ENCODE data around the gene UBE2O. TPM values are rescaled to one million over a fixed set of nuclear protein-coding genes. Genes with fewer than 3 reads are reported as not detected.

The UBE2O gene
- total and polyA plus RNA-seq, 10 donors: 7.2 to 55.9 (median 30.4) TPM

GRCh38 chr17:76390003-76390421 lies 62.9 kb downstream of the UBE2O start:
- no peak for DNase-seq
- TF ChIP-seq CTCF (IDR thresholded peaks at IDR 0.05 in 8 of 11, conservative IDR thresholded peaks at IDR 0.05 in 3 of 11) (no peak), POLR2A (IDR thresholded peaks at IDR 0.05) (no peak), POLR2AphosphoS5 (IDR thresholded peaks at IDR 0.05) (no peak)
- intact Hi-C loops (cut with DNase I; ENCODE audit: low total_unique reads): no loop called here
- peaks cover 0 to 8% (median 5%) of the 10 kb centered on the region in 7 donors for H3K27me3 ChIP-seq (replicated peaks in 1 of 7)
- peaks cover 13 to 34% (median 22%) of the 10 kb centered on the region in 6 donors for H3K4me1 ChIP-seq
- peaks cover 0 to 57% (median 31%) of the 10 kb centered on the region in 6 donors for H3K36me3 ChIP-seq
- 84 to 90% (median 87%) methylated on average over 10 to 11 of the region's 11 CpGs for WGBS, 5 donors
- no peak overlapping the region for H3K4me3 ChIP-seq
- no peaks in the 10 kb centered on the region for H3K9me3 ChIP-seq
- H3K27ac ChIP-seq: no peak overlapping the region

- Histone ChIP-seq H3K36me3 (peaks cover 0 to 49% (median 25%) of the 10 kb centered on the region in 6 donors), H3K4me1 (peaks cover 14 to 40% (median 27%) of the 10 kb centered on the region in 6 donors), H3K27ac (peak overlapping the region in 1 of 8 donors; percentile 17), H3K9me3 (no peaks in the 10 kb centered on the region), H3K27me3 (replicated peaks in 1 of 7) (peaks cover 0 to 14% (median 7%) of the 10 kb centered on the region in 7 donors), H3K4me3 (no peak overlapping the region)
- no peak for DNase-seq
- TF ChIP-seq POLR2AphosphoS5 (IDR thresholded peaks at IDR 0.05) (peak in 2 of 3 donors; percentile 29 to 36), POLR2A (IDR thresholded peaks at IDR 0.05) (no peak), CTCF (IDR thresholded peaks at IDR 0.05 in 8 of 11, conservative IDR thresholded peaks at IDR 0.05 in 3 of 11) (peak in 3 of 11 experiments; percentile 6 to 21 (median 13))
- 80 to 91% (median 85%) methylated on average over 16 of the region's 16 CpGs for WGBS, 5 donors
- intact Hi-C loops (cut with DNase I; ENCODE audit: low total_unique reads): no loop called here
Observed at GRCh38 chr17:76388966-76389888, 63.7 kb downstream of the UBE2O start.

GRCh38 chr17:76386966-76387765 lies 65.8 kb downstream of the UBE2O start:
- Histone ChIP-seq H3K27ac (no peak overlapping the region), H3K4me1 (peaks cover 21 to 61% (median 45%) of the 10 kb centered on the region in 6 donors), H3K9me3 (no peaks in the 10 kb centered on the region), H3K36me3 (peaks cover 0 to 28% (median 15%) of the 10 kb centered on the region in 6 donors), H3K4me3 (no peak overlapping the region), H3K27me3 (replicated peaks in 1 of 7) (peaks cover 0 to 34% (median 19%) of the 10 kb centered on the region in 7 donors)
- DNase-seq: no peak
- WGBS, 5 donors: 89 to 97% (median 93%) methylated on average over 13 to 31 of the region's 31 CpGs
- TF ChIP-seq POLR2AphosphoS5 (IDR thresholded peaks at IDR 0.05): peak in 1 of 3 donors; percentile 55
- no peak for TF ChIP-seq CTCF (IDR thresholded peaks at IDR 0.05 in 8 of 11, conservative IDR thresholded peaks at IDR 0.05 in 3 of 11)
- TF ChIP-seq POLR2A (IDR thresholded peaks at IDR 0.05): no peak
- intact Hi-C loops (cut with DNase I; ENCODE audit: low total_unique reads): no loop called here

Data from spleen (tissue), 11 donors.